ENCODE data around the gene NFIB. TPM values are rescaled to one million over a fixed set of nuclear protein-coding genes. Genes with fewer than 3 reads are reported as not detected.

NFIB gene
- polyA plus RNA-seq, 3 donors, result not detected

DNA sequence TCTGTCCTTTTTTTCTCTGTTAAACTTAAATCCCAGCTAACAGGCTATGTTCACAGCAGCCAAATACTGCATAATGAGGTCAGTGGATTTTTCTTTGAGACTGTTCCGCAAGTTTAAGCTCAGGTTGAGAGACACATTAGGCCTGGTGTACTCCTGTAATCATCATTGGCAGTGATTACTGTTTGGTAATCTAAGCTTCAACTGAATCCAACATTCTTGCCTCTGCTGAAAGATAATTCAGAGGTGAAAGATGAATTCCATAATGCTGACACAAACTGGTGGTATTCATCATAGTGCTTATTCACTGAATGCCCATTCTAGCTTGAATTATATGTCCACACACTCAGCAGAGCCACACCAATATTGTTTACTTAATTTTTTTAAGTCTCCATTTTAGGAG, 108.5 kb downstream of the NFIB start:
- H3K79me2 ChIP-seq (ENCODE audit: insufficient read depth, low read length), result no peaks in the 10 kb centered on the region
- H4K20me1 ChIP-seq (ENCODE audit: insufficient read depth, low read length), result no peaks in the 10 kb centered on the region
- Mint-ChIP-seq H3K27ac (no peak overlapping the region), H3K4me1 (no peaks in the 10 kb centered on the region), H3K9me3 (peaks cover 0 to 15% (median 2%) of the 10 kb centered on the region in 7 donors), H3K27me3 (ENCODE audit: low read depth in 3 of 3) (no peaks in the 10 kb centered on the region), H3K4me3 (no peak overlapping the region), H3K36me3 (no peaks in the 10 kb centered on the region)
- H3K36me3 ChIP-seq (replicated peaks in 1 of 2; ENCODE audit: control insufficient read depth in 1 of 2, insufficient read depth in 2 of 2, low read length in 2 of 2), result no peaks in the 10 kb centered on the region
- intact Hi-C loops (cut with micrococcal nuclease), result no loop called here
- no peaks in the 10 kb centered on the region for H3K4me1 ChIP-seq (ENCODE audit: control insufficient read depth in 1 of 2, insufficient read depth in 2 of 2, low read length in 2 of 2)
- no peak overlapping the region for H3K4me2 ChIP-seq (replicated peaks; ENCODE audit: extremely low read depth, low read length, poor library complexity, severe bottlenecking)
- DNase-seq, result no peak
- H2AFZ ChIP-seq (ENCODE audit: insufficient read depth, low read depth, low read length, poor library complexity, severe bottlenecking), result no peak overlapping the region
- WGBS (ENCODE audit: insufficient coverage), result no CpG with 5 or more reads among the region's 1 CpG
- H3K4me3 ChIP-seq (replicated peaks in 1 of 3; ENCODE audit: low read depth in 2 of 3, low read length in 3 of 3), result no peak overlapping the region
- H3K27ac ChIP-seq (ENCODE audit: low read depth in 1 of 2, low read length in 2 of 2), result no peak overlapping the region
- TF ChIP-seq, protein P1, sequence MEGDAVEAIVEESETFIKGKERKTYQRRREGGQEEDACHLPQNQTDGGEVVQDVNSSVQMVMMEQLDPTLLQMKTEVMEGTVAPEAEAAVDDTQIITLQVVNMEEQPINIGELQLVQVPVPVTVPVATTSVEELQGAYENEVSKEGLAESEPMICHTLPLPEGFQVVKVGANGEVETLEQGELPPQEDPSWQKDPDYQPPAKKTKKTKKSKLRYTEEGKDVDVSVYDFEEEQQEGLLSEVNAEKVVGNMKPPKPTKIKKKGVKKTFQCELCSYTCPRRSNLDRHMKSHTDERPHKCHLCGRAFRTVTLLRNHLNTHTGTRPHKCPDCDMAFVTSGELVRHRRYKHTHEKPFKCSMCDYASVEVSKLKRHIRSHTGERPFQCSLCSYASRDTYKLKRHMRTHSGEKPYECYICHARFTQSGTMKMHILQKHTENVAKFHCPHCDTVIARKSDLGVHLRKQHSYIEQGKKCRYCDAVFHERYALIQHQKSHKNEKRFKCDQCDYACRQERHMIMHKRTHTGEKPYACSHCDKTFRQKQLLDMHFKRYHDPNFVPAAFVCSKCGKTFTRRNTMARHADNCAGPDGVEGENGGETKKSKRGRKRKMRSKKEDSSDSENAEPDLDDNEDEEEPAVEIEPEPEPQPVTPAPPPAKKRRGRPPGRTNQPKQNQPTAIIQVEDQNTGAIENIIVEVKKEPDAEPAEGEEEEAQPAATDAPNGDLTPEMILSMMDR (IDR thresholded peaks at IDR 0.05), result no peak
- no peak overlapping the region for H3K9ac ChIP-seq (ENCODE audit: insufficient read depth, low read length, poor library complexity, severe bottlenecking)
- H3K27me3 ChIP-seq (ENCODE audit: control insufficient read depth in 2 of 2, insufficient read depth in 2 of 2, low read length in 2 of 2), result no peaks in the 10 kb centered on the region
- H3K9me3 ChIP-seq (replicated peaks in 1 of 2; ENCODE audit: control insufficient read depth in 1 of 2, insufficient read depth in 1 of 2, low read length in 2 of 2), result peaks cover 0 to 8% of the 10 kb centered on the region in 2 donors

DNA sequence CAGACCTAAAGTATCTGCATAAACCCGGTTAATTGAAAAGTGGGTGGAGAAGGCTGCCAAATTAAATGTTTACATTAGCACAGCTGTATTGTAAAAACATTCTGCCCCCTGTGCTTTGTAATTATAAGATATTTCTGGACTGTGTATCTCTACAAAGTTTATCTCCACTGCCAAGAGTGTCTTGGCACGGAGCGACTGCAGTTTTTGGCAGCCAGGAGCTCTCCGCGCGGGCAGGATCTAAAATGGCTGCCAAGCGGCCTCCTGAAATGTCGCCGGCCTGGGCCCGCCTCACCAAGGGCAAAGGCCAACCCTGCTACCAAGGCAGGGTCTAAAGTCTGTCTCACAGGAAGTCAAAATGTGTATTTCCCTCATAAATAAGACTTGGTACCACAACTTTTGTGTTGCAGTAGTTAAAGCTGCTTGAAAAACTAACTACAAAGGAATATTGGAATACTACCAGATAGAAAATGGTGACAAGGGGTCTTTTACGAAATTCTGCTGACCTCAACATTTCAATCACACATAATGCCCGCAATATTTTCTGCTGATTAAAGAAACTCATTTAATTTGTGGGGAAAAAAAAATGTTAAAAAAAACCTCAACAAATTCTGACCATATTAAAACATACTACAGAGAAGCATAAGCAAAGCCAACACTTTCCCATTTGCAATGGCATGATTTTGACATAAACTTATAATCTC, 110.4 kb downstream of the NFIB start:
- H3K27me3 ChIP-seq (ENCODE audit: control insufficient read depth in 2 of 2, insufficient read depth in 2 of 2, low read length in 2 of 2), result no peaks in the 10 kb centered on the region
- H3K79me2 ChIP-seq (ENCODE audit: insufficient read depth, low read length), result no peaks in the 10 kb centered on the region
- H3K4me3 ChIP-seq (replicated peaks in 1 of 3; ENCODE audit: low read depth in 2 of 3, low read length in 3 of 3), result no peak overlapping the region
- peaks cover 0 to 8% of the 10 kb centered on the region in 2 donors for H3K9me3 ChIP-seq (replicated peaks in 1 of 2; ENCODE audit: control insufficient read depth in 1 of 2, insufficient read depth in 1 of 2, low read length in 2 of 2)
- Mint-ChIP-seq H3K9me3 (peaks cover 0 to 15% (median 2%) of the 10 kb centered on the region in 7 donors), H3K36me3 (no peaks in the 10 kb centered on the region), H3K27me3 (ENCODE audit: low read depth in 3 of 3) (no peaks in the 10 kb centered on the region), H3K4me3 (no peak overlapping the region), H3K27ac (no peak overlapping the region), H3K4me1 (no peaks in the 10 kb centered on the region)
- intact Hi-C loops (cut with micrococcal nuclease), result no loop called here
- H2AFZ ChIP-seq (ENCODE audit: insufficient read depth, low read depth, low read length, poor library complexity, severe bottlenecking), result no peak overlapping the region
- WGBS (ENCODE audit: insufficient coverage), result 98% methylated on average over 7 of the region's 12 CpGs
- no peak for DNase-seq
- H3K4me2 ChIP-seq (replicated peaks; ENCODE audit: extremely low read depth, low read length, poor library complexity, severe bottlenecking), result no peak overlapping the region
- no peak overlapping the region for H3K27ac ChIP-seq (ENCODE audit: low read depth in 1 of 2, low read length in 2 of 2)
- H3K4me1 ChIP-seq (ENCODE audit: control insufficient read depth in 1 of 2, insufficient read depth in 2 of 2, low read length in 2 of 2), result no peaks in the 10 kb centered on the region
- no peak overlapping the region for H3K9ac ChIP-seq (ENCODE audit: insufficient read depth, low read length, poor library complexity, severe bottlenecking)
- TF ChIP-seq, protein P1 (IDR thresholded peaks at IDR 0.05), result no peak
- H4K20me1 ChIP-seq (ENCODE audit: insufficient read depth, low read length), result no peaks in the 10 kb centered on the region
- no peaks in the 10 kb centered on the region for H3K36me3 ChIP-seq (replicated peaks in 1 of 2; ENCODE audit: control insufficient read depth in 1 of 2, insufficient read depth in 2 of 2, low read length in 2 of 2)

All from CD14-positive monocyte (primary cell).